HG03521 (cell line): ENCODE data around the gene BCL2L11.

Experiments used
- ATAC-seq: cut with Tn5 transposase; IDR thresholded peaks from one replicate; pipeline ENCODE4 v1.9.1; 2021; ENCODE audit warnings: mild to moderate bottlenecking, moderate library complexity; ENCODE audit not compliant: unreplicated experiment

BCL2L11 gene

GRCh38 chr2:111167076-111167862 is 46.6 kb downstream of the BCL2L11 start:
- no peak for ATAC-seq

GRCh38 chr2:111167863-111168162 is 47.1 kb downstream of the BCL2L11 start:
- ATAC-seq = no peak

GRCh38 chr2:111168528-111169239 is 48.0 kb downstream of the BCL2L11 start:
- peak; percentile 63 for ATAC-seq

GRCh38 chr2:111169268-111169667 is 48.6 kb downstream of the BCL2L11 start:
- ATAC-seq = no peak

GRCh38 chr2:111169924-111170323 is 49.2 kb downstream of the BCL2L11 start:
- ATAC-seq = no peak

GRCh38 chr2:111171337-111171930 is 50.7 kb downstream of the BCL2L11 start:
- ATAC-seq = no peak

GRCh38 chr2:111172666-111173065 is 52.0 kb downstream of the BCL2L11 start:
- no peak for ATAC-seq

- ATAC-seq = no peak
These were observed 52.6 kb downstream of the BCL2L11 start for GRCh38 chr2:111173338-111173737.

GRCh38 chr2:111173856-111174255 is 53.1 kb downstream of the BCL2L11 start:
- no peak for ATAC-seq

GRCh38 chr2:111175615-111176014 is 54.9 kb downstream of the BCL2L11 start:
- ATAC-seq = no peak

- no peak for ATAC-seq
These were observed 55.7 kb downstream of the BCL2L11 start for GRCh38 chr2:111176388-111176787.

GRCh38 chr2:111176867-111177266 is 56.2 kb downstream of the BCL2L11 start:
- no peak for ATAC-seq

GRCh38 chr2:111178296-111178695 is 57.6 kb downstream of the BCL2L11 start:
- no peak for ATAC-seq

- ATAC-seq = no peak
These were observed 58.2 kb downstream of the BCL2L11 start for GRCh38 chr2:111178730-111179405.

GRCh38 chr2:111182121-111182520 is 61.4 kb downstream of the BCL2L11 start:
- ATAC-seq = no peak

GRCh38 chr2:111182740-111183139 is 62.0 kb downstream of the BCL2L11 start:
- no peak for ATAC-seq

- no peak for ATAC-seq
These were observed 64.1 kb downstream of the BCL2L11 start for GRCh38 chr2:111184725-111185310.

GRCh38 chr2:111185361-111186022 is 64.8 kb downstream of the BCL2L11 start:
- ATAC-seq = no peak

GRCh38 chr2:111186121-111186715 is 65.5 kb downstream of the BCL2L11 start:
- ATAC-seq = no peak

GRCh38 chr2:111186933-111187332 is 66.2 kb downstream of the BCL2L11 start:
- no peak for ATAC-seq
